IMR-90 (cell line): ENCODE data around the gene SLC15A1. TPM values are rescaled to one million over a fixed set of nuclear protein-coding genes. Genes with fewer than 3 reads are reported as not detected.

Experiments
- ATAC-seq: fragments of 200-7000 bp; cut with Tn5 transposase; 2 replicates; pipeline ENCODE4 v1.9.1; 2020; ENCODE audit warnings: low read depth, mild to moderate bottlenecking, moderate library complexity
- BruUV-seq: library from RNA; stranded (reverse); fragments of 400-500 nt; replicated peaks from 2 replicates; lab custom pipeline; 2021; lab: Mats Ljungman, UMichigan
- CTCF ChIA-PET: fragments of 300-600 bp; formaldehyde crosslinking; extraction: SDS; loops from one replicate; lab custom pipeline; 2021; ENCODE audit warnings: antibody characterized with exemption; lab: Yijun Ruan, JAX
- POLR2A ChIA-PET: fragments of 300-600 bp; sonication (Branson Sonifier 250); formaldehyde crosslinking; loops from one replicate; lab custom pipeline; 2022; ENCODE audit warnings: antibody characterized with exemption; ENCODE audit not compliant: unreplicated experiment; lab: Charles Lee
- DNase-seq: peaks from one replicate; pipeline ENCODE4 v3.0.0; 2013
- H2AFZ ChIP-seq: replicated peaks from 2 replicates; pipeline ENCODE3; 2013; ENCODE audit warnings: low read length, mild to moderate bottlenecking; ENCODE audit not compliant: poor library complexity
- H2AK5ac ChIP-seq: 2 replicates; pipeline ENCODE4 v1.6.1; 2013; ENCODE audit warnings: low read depth, low read length, inconsistent platforms
- H2AK9ac ChIP-seq: replicated peaks from 2 replicates; pipeline ENCODE3; 2013; ENCODE audit warnings: mild to moderate bottlenecking, low read depth, low read length, moderate library complexity; ENCODE audit not compliant: poor library complexity
- H2BK120ac ChIP-seq: 2 replicates; pipeline ENCODE4 v1.6.1; 2013; ENCODE audit warnings: low read depth, low read length, inconsistent platforms
- H2BK15ac ChIP-seq: 3 replicates; pipeline ENCODE4 v1.6.1; 2013; ENCODE audit warnings: low read depth, low read length, inconsistent platforms
- H2BK20ac ChIP-seq: 2 replicates; pipeline ENCODE4 v1.6.1; 2013; ENCODE audit warnings: low read depth, mild to moderate bottlenecking, inconsistent platforms, low read length, moderate library complexity
- H2BK5ac ChIP-seq: 2 replicates; pipeline ENCODE4 v1.6.1; 2013; ENCODE audit warnings: mild to moderate bottlenecking, low read depth, low read length, inconsistent platforms; ENCODE audit not compliant: poor library complexity, severe bottlenecking
- H3K14ac ChIP-seq: replicated peaks from 2 replicates; pipeline ENCODE4 v1.6.1; 2013; ENCODE audit warnings: low read depth, low read length, inconsistent platforms
- H3K18ac ChIP-seq: 2 replicates; pipeline ENCODE4 v1.6.1; 2013; ENCODE audit warnings: low read depth, low read length, control low read depth
- H3K23ac ChIP-seq: 2 replicates; pipeline ENCODE4 v1.6.1; 2013; ENCODE audit warnings: low read depth, low read length, inconsistent platforms
- H3K27ac ChIP-seq: 2 replicates; pipeline ENCODE4 v1.5.1; 2013; ENCODE audit warnings: mild to moderate bottlenecking, control low read depth, low read length; ENCODE audit not compliant: insufficient read depth
- H3K27me3 ChIP-seq: 2 replicates; pipeline ENCODE4 v1.6.1; 2013; ENCODE audit warnings: low read length; ENCODE audit not compliant: control insufficient read depth, insufficient read depth
- H3K36me3 ChIP-seq: 2 replicates; pipeline ENCODE4 v1.6.1; 2013; ENCODE audit warnings: low read length, mixed read lengths; ENCODE audit not compliant: control insufficient read depth, insufficient read depth
- H3K4ac ChIP-seq: 2 replicates; pipeline ENCODE4 v1.6.1; 2013; ENCODE audit warnings: low read depth, low read length, inconsistent platforms
- H3K4me1 ChIP-seq: 2 replicates; pipeline ENCODE4 v1.6.1; 2013; ENCODE audit warnings: low read length, mixed read lengths; ENCODE audit not compliant: control insufficient read depth, insufficient read depth
- H3K4me2 ChIP-seq: 2 replicates; pipeline ENCODE4 v1.6.1; 2013; ENCODE audit warnings: low read depth, mild to moderate bottlenecking, control low read depth, low read length, moderate library complexity
- H3K4me3 ChIP-seq: 2 replicates; pipeline ENCODE4 v1.5.1; 2013; ENCODE audit warnings: low read depth, mild to moderate bottlenecking, control low read depth, low read length, moderate library complexity; ENCODE audit not compliant: insufficient read depth
- H3K56ac ChIP-seq: 2 replicates; pipeline ENCODE4 v1.6.1; 2013; ENCODE audit warnings: low read length, inconsistent platforms; ENCODE audit not compliant: insufficient read depth; ENCODE audit errors: extremely low read depth
- H3K79me1 ChIP-seq, 2 experiments: 2 replicates each; pipeline ENCODE4 v1.6.1; 2013; ENCODE audit warnings: low read length in 2 of 2, inconsistent platforms in 1 of 2, low read depth in 1 of 2
- H3K9ac ChIP-seq: 2 replicates; pipeline ENCODE4 v1.6.1; 2013; ENCODE audit warnings: low read depth, low read length, control low read depth
- H3K9me1 ChIP-seq: 2 replicates; pipeline ENCODE4 v1.6.1; 2013; ENCODE audit warnings: low read length, inconsistent platforms; ENCODE audit not compliant: insufficient read depth
- H3K9me3 ChIP-seq: 2 replicates; pipeline ENCODE4 v1.6.1; 2013; ENCODE audit warnings: low read length; ENCODE audit not compliant: control insufficient read depth, insufficient read depth
- H4K20me1 ChIP-seq: 2 replicates; pipeline ENCODE4 v1.6.1; 2013; ENCODE audit warnings: low read length, inconsistent platforms; ENCODE audit not compliant: insufficient read depth
- H4K5ac ChIP-seq: 2 replicates; pipeline ENCODE4 v1.6.1; 2013; ENCODE audit warnings: mild to moderate bottlenecking, low read depth, low read length, control low read depth
- H4K8ac ChIP-seq, 2 experiments: 2 replicates each; pipeline ENCODE4 v1.6.1; 2013; ENCODE audit warnings: low read depth in 2 of 2, low read length in 2 of 2, control low read depth in 1 of 2, inconsistent platforms in 1 of 2
- H4K91ac ChIP-seq: 2 replicates; pipeline ENCODE4 v1.6.1; 2013; ENCODE audit warnings: low read depth, low read length, inconsistent platforms; ENCODE audit not compliant: insufficient read depth
- FOS ChIP-seq: fragments of 150-350 bp; IDR thresholded peaks from 2 replicates; pipeline ENCODE4 v1.6.1; 2016; ENCODE audit warnings: low read depth, low read length
- MAFK ChIP-seq: IDR thresholded peaks from 2 replicates; pipeline ENCODE4 v1.6.1; 2012; ENCODE audit warnings: low read depth, low read length, improper control_type of control experiment
- RFX5 ChIP-seq: IDR thresholded peaks from 2 replicates; pipeline ENCODE4 v1.8.0; 2012; ENCODE audit warnings: low read depth, mild to moderate bottlenecking, low read length, moderate library complexity
- SMC3 ChIP-seq: fragments of 150-350 bp; IDR thresholded peaks from 2 replicates; pipeline ENCODE4 v1.6.1; 2016; ENCODE audit warnings: low read depth, mild to moderate bottlenecking, antibody characterized with exemption, low read length, moderate library complexity
- WGBS, 2 experiments: methylation state at CpG; one replicate each; pipeline versions ENCODE4 v1.1.5 to v1.1.7; 2013; ENCODE audit warnings: missing lambda C conversion rate in 2 of 2; ENCODE audit not compliant: insufficient read length in 1 of 2; ENCODE audit errors: extremely low coverage in 2 of 2; 5-methylcytosine and 5-hydroxymethylcytosine counted together
- dilution Hi-C: fragments of 300-500 bp; cut with HindIII; formaldehyde crosslinking; loops from one replicate; pipeline ENCODE4 v1.14.3; 2018; ENCODE audit warnings: low sequenced_read_pairs; ENCODE audit not compliant: unreplicated experiment
- in situ Hi-C: fragments of 300-500 bp; cut with MboI; formaldehyde crosslinking; loops from 3 replicates; pipeline ENCODE4 v1.14.3; 2019; ENCODE audit warnings: low sequenced_read_pairs, inconsistent platforms, mixed read lengths
- intact Hi-C: fragments of 100-400 bp; cut with micrococcal nuclease; formaldehyde crosslinking; loops from 2 replicates; pipeline ENCODE4 v1.10.0; 2022
- polyA plus RNA-seq, 3 experiments: library from polyadenylated mRNA; depleted of rRNA; stranded (reverse); fragments of >200 nt; gene quantifications; 2 replicates each; pipeline ENCODE4 v1.2.3, GENCODE V29; 2012; ENCODE audit warnings: low replicate concordance in 1 of 3
- total RNA-seq: library from RNA; depleted of rRNA; stranded (reverse); fragments of >200 nt; gene quantifications from 2 replicates; pipeline ENCODE4 v1.2.3, GENCODE V29; 2012
- TF ChIP-seq, protein P1 (sequence below): conservative IDR thresholded peaks from 2 replicates; pipeline ENCODE4 v1.5.1; 2012; ENCODE audit warnings: mild to moderate bottlenecking, low read depth, low read length, improper control_type of control experiment

The SLC15A1 gene
- total and polyA plus RNA-seq, 2 of the 4 experiments (the other 2 are of a cell fraction): not detected

GRCh38 chr13:98781470-98781869, 29.0 kb upstream of the SLC15A1 start:
- CTCF ChIA-PET: no interaction called here
- in situ Hi-C loops (no loop called here), dilution Hi-C loops (no loop called here), intact Hi-C loops (no loop called here)
- Histone ChIP-seq H4K91ac (no peak overlapping the region), H2BK5ac (no peak overlapping the region), H3K23ac (no peak overlapping the region), H4K5ac (no peak overlapping the region), H3K27me3 (peaks cover 34% of the 10 kb centered on the region), H3K4me1 (no peaks in the 10 kb centered on the region), H3K79me1 (no peaks in the 10 kb centered on the region), H3K4me2 (no peak overlapping the region), H2BK15ac (no peak overlapping the region), H2AK9ac (no peak overlapping the region), H3K14ac (no peak overlapping the region), H2AFZ (no peak overlapping the region), H4K8ac (no peak overlapping the region), H3K9me1 (no peaks in the 10 kb centered on the region; the same call in 1 of the 2 replicates), H3K9me3 (no peaks in the 10 kb centered on the region; the same call in 1 of the 2 replicates), H3K56ac (no peak overlapping the region), H4K20me1 (no peaks in the 10 kb centered on the region), H3K9ac (no peak overlapping the region), H2BK20ac (no peak overlapping the region), H3K18ac (no peak overlapping the region), H3K4ac (no peak overlapping the region), H3K4me3 (no peak overlapping the region), H3K36me3 (no peaks in the 10 kb centered on the region), H2AK5ac (no peak overlapping the region), H3K27ac (no peak overlapping the region), H2BK120ac (no peak overlapping the region)
- TF ChIP-seq, protein P1, sequence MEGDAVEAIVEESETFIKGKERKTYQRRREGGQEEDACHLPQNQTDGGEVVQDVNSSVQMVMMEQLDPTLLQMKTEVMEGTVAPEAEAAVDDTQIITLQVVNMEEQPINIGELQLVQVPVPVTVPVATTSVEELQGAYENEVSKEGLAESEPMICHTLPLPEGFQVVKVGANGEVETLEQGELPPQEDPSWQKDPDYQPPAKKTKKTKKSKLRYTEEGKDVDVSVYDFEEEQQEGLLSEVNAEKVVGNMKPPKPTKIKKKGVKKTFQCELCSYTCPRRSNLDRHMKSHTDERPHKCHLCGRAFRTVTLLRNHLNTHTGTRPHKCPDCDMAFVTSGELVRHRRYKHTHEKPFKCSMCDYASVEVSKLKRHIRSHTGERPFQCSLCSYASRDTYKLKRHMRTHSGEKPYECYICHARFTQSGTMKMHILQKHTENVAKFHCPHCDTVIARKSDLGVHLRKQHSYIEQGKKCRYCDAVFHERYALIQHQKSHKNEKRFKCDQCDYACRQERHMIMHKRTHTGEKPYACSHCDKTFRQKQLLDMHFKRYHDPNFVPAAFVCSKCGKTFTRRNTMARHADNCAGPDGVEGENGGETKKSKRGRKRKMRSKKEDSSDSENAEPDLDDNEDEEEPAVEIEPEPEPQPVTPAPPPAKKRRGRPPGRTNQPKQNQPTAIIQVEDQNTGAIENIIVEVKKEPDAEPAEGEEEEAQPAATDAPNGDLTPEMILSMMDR: no peak
- TF ChIP-seq FOS (no peak), SMC3 (no peak), MAFK (no peak), RFX5 (no peak)
- 80% methylated on average over 1 of the region's 11 CpGs; no CpG with 5 or more reads in 1 of the 2 experiments for WGBS, 2 experiments
- POLR2A ChIA-PET: no interaction called here
- BruUV-seq: no TSS peak
- DNase-seq: no peak
- ATAC-seq: no peak
